Smooth muscle cell (in vitro differentiated cells): ENCODE data around the gene WNT11. TPM values are rescaled to one million over a fixed set of nuclear protein-coding genes. Genes with fewer than 3 reads are reported as not detected.

ENCODE experiments used
- DNase-seq: peaks from one replicate; lab custom pipeline; 2025; ENCODE audit not compliant: unreplicated experiment; lab: John Stamatoyannopoulos, UW
- H2AFZ ChIP-seq: fragments of 200-600 bp; sonication (generic); 2 replicates; pipeline ENCODE4 v1.6.0; 2016; ENCODE audit warnings: antibody characterized with exemption, low read depth, mild to moderate bottlenecking
- H3F3A ChIP-seq: fragments of 200-600 bp; sonication (generic); 2 replicates; pipeline ENCODE4 v1.6.0; 2017; ENCODE audit warnings: antibody characterized with exemption, low read depth
- H3K27ac ChIP-seq: fragments of 200-600 bp; sonication (generic); 2 replicates; pipeline ENCODE4 v1.5.1; 2016; ENCODE audit warnings: low read depth, mild to moderate bottlenecking
- H3K27me3 ChIP-seq: fragments of 200-600 bp; sonication (generic); 2 replicates; pipeline ENCODE4 v1.6.1; 2016; ENCODE audit warnings: low read depth, mild to moderate bottlenecking
- H3K36me3 ChIP-seq: fragments of 200-600 bp; sonication (generic); 2 replicates; pipeline ENCODE4 v1.5.1; 2016; ENCODE audit warnings: low read depth
- H3K4me1 ChIP-seq: fragments of 200-600 bp; sonication (generic); 2 replicates; pipeline ENCODE4 v1.5.1; 2016; ENCODE audit warnings: low read depth
- H3K4me2 ChIP-seq: fragments of 200-600 bp; sonication (generic); 2 replicates; pipeline ENCODE4 v1.6.0; 2016; ENCODE audit warnings: mild to moderate bottlenecking
- H3K4me3 ChIP-seq: fragments of 200-600 bp; sonication (generic); 2 replicates; pipeline ENCODE4 v1.5.1; 2016; ENCODE audit warnings: mild to moderate bottlenecking
- H3K79me2 ChIP-seq: fragments of 200-600 bp; sonication (generic); 2 replicates; pipeline ENCODE4 v1.6.0; 2016; ENCODE audit warnings: low read depth, mild to moderate bottlenecking
- H3K9ac ChIP-seq: fragments of 200-600 bp; sonication (generic); 2 replicates; pipeline ENCODE4 v1.6.0; 2016; ENCODE audit warnings: low read depth
- H3K9me3 ChIP-seq: fragments of 200-600 bp; sonication (generic); replicated peaks from 2 replicates; pipeline ENCODE4 v1.5.1; 2016; ENCODE audit warnings: low read depth
- H4K20me1 ChIP-seq: fragments of 200-600 bp; sonication (generic); 2 replicates; pipeline ENCODE4 v1.6.0; 2016; ENCODE audit warnings: low read depth
- CTCF ChIP-seq: fragments of 200-600 bp; sonication (generic); IDR thresholded peaks from 2 replicates; pipeline ENCODE4 v1.5.1; 2017; ENCODE audit warnings: borderline replicate concordance, mild to moderate bottlenecking, antibody characterized with exemption; ENCODE audit not compliant: insufficient read depth, poor library complexity, severe bottlenecking
- WGBS: methylation state at CpG from one replicate; pipeline ENCODE4 v1.1.7; 2016; ENCODE audit warnings: low lambda C conversion rate; 5-methylcytosine and 5-hydroxymethylcytosine counted together
- polyA plus RNA-seq: library from polyadenylated mRNA; unstranded; fragments of >200 nt; fragmentation: Nextera tagmentation; extraction: Ambion mirVana; gene quantifications from 2 replicates; pipeline ENCODE4 v1.2.1, GENCODE V29; 2016
- total RNA-seq: library from RNA; depleted of rRNA; stranded (reverse); fragments of >200 nt; gene quantifications from 2 replicates; pipeline ENCODE4 v1.2.3, GENCODE V29; 2014

WNT11 gene
- total and polyA plus RNA-seq, 2 experiments from 2014 or later, result 12.1 to 13.5 TPM

DNA sequence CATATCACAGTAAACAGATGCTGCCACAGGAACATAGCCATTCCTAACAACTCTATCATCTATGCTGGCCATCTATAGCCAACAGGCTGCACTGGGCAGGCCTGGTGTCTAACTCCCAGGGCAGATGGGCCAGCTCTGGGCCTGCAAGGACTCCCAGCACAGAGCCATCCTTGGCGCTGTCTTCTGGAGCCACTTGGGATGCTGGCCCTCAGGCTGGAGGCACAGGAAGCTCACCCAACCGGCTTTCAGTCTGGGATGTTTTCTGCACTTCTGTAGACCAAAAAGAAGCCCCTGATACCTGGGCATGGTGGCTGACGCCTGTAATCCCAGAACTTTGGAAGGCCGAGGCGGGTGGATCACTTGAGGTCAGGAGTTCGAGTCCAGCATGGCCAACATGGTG lies 40.8 kb upstream of the WNT11 start:
- H3K27ac ChIP-seq, result no peak overlapping the region
- no peak for TF ChIP-seq CTCF
- H3K79me2 ChIP-seq, result no peaks in the 10 kb centered on the region
- H3K9me3 ChIP-seq, result no peaks in the 10 kb centered on the region
- 92% methylated on average over 6 of the region's 6 CpGs for WGBS
- H3K36me3 ChIP-seq, result no peaks in the 10 kb centered on the region
- H3K27me3 ChIP-seq, result peaks cover 13% of the 10 kb centered on the region
- H4K20me1 ChIP-seq, result no peaks in the 10 kb centered on the region
- no peak overlapping the region for H3K4me2 ChIP-seq
- no peaks in the 10 kb centered on the region for H3K4me1 ChIP-seq
- no peak overlapping the region for H2AFZ ChIP-seq
- no peak overlapping the region for H3K4me3 ChIP-seq
- no peaks in the 10 kb centered on the region for H3F3A ChIP-seq
- H3K9ac ChIP-seq, result no peak overlapping the region
- no peak for DNase-seq

DNA sequence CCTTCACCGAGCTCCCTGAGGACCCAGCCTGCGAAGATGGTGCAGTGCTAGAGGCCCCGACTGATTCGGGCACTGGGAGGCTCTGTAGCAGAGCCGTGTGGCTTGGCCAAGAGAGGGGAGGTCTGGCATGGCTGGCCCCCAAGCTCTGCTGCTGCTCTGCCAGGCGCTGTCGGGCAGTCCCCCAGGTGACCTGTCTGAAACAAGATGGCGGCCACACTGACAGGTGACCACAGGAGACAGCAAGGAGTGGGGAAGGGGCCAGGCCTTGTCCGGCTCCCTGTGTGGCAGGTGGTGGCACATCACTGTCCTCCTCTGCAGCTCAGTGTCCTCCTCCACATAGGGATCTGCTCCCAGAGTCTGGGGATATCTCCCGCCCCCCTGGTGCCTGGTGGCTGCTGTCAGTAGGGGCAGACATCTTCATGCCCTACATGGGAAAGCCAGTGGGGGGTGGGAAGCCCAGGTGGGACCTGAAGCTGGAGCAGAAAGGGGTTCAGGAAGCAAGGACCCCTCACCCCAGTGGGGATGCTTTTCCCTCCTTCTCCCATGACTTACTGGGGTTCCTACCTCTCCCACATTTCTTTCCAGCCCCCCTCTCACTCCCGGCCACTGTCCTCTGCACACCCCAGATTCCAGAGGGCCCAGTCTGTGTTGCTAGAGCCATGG lies 40.1 kb upstream of the WNT11 start:
- H3K4me3 ChIP-seq, result no peak overlapping the region
- no peaks in the 10 kb centered on the region for H3K79me2 ChIP-seq
- H3K27me3 ChIP-seq, result peaks cover 13% of the 10 kb centered on the region
- no peak overlapping the region for H3K9ac ChIP-seq
- H2AFZ ChIP-seq, result no peak overlapping the region
- no peak for DNase-seq
- H3K36me3 ChIP-seq, result no peaks in the 10 kb centered on the region
- no peaks in the 10 kb centered on the region for H3K9me3 ChIP-seq
- H3F3A ChIP-seq, result no peaks in the 10 kb centered on the region
- TF ChIP-seq CTCF, result no peak
- H3K4me2 ChIP-seq, result no peak overlapping the region
- WGBS, result 93% methylated on average over 11 of the region's 11 CpGs
- no peak overlapping the region for H3K27ac ChIP-seq
- no peaks in the 10 kb centered on the region for H3K4me1 ChIP-seq
- H4K20me1 ChIP-seq, result no peaks in the 10 kb centered on the region

- Histone ChIP-seq H2AFZ (no peak overlapping the region), H3K27ac (no peak overlapping the region), H4K20me1 (no peaks in the 10 kb centered on the region), H3F3A (no peaks in the 10 kb centered on the region), H3K4me2 (no peak overlapping the region), H3K4me1 (no peaks in the 10 kb centered on the region), H3K9me3 (no peaks in the 10 kb centered on the region), H3K27me3 (peaks cover 13% of the 10 kb centered on the region), H3K79me2 (no peaks in the 10 kb centered on the region), H3K36me3 (no peaks in the 10 kb centered on the region), H3K4me3 (no peak overlapping the region), H3K9ac (no peak overlapping the region)
- no peak for DNase-seq
- 83% methylated on average over 2 of the region's 2 CpGs for WGBS
- no peak for TF ChIP-seq CTCF
Observed at GRCh38 chr11:76245720-76246119, 39.4 kb upstream of the WNT11 start.

DNA sequence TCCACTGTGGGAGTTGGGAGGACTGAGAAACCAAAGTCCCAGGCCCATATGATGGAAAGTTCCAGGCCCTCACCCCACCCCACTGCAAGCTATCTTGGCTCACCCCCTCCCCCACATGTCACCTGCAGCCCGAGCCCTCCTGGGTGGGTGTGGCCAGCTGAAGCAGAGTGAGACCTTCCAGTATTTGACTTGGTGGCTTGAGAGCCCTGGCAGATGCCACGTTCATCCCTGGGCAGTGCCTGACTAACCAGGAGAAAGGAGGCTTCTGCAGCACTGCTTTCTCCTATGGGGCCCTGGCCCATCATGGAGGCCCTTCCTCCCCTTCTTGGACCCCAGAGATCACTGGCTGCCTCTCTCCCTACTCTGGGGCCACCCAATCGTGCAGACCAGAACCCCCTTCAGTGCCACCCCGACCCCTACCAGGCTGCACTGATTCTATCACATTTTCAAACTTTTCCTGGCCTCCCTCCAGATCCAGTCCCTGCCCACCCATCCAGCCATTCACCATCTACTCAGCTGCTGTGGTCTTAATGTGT lies 38.1 kb upstream of the WNT11 start:
- Histone ChIP-seq H3K4me3 (no peak overlapping the region), H3K4me1 (no peaks in the 10 kb centered on the region), H3K79me2 (no peaks in the 10 kb centered on the region), H3K9me3 (no peaks in the 10 kb centered on the region), H4K20me1 (no peaks in the 10 kb centered on the region), H3K27me3 (peaks cover 13% of the 10 kb centered on the region), H3K9ac (no peak overlapping the region), H3F3A (no peaks in the 10 kb centered on the region), H3K27ac (no peak overlapping the region), H3K36me3 (no peaks in the 10 kb centered on the region), H3K4me2 (no peak overlapping the region), H2AFZ (no peak overlapping the region)
- WGBS, result 84% methylated on average over 4 of the region's 4 CpGs
- no peak for TF ChIP-seq CTCF
- no peak for DNase-seq
